Endometrium (tissue), 2 donors: ENCODE data around the gene CPEB3.

Source experiments
- FAIRE-seq: peaks from 2 replicates; lab custom pipeline; 2012; peaks lifted over from hg19 to GRCh38; lab: Jason Lieb, UNC
- donor health status: control.
- donor health status: control.

CPEB3 gene

DNA sequence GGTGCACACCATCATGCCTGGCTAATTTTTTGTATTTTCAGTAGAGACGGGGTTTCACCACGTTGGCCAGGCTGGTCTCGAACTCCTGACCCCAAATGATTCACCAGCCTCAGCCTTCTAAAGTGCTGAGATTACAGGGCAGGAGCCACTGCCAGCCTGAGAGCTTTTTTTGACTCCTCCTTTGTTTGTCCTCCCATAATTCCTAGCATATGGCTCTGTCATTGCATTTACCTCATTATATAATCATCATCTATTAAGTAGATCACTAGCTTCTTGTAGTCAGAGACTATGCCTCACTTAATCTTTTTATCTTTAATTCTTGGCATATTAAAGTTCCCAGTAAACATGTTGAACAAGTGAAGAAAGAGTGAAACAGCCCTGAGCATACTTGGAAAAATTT lies 82.1 kb downstream of the CPEB3 start:
- FAIRE-seq, result no peak

DNA sequence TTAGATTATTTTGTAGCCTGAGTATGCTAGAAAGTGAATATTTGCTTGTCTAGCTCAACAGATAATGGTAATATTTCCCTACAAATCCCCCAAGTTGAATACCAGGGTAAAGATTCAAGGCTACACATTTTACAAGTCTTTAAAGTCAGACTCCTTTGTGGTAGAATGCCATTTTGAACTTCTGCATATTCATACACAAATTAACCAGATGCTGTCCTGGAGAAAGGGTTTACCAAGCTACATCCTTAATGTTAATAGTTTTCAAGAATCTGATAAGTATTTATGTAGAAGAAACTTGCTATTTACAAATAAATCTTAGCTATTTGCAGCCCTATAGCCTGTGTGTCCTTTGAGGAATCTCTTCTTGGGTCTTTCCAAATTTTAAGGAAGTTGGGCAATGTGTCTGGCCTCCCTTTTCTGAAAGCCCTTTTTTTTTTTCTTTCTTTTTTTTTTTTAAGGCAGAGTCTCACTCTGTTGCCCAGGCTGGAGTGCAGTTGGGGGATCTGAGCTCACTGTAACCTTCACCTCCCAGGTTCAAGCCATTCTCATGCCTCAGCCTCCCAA lies 82.6 kb downstream of the CPEB3 start:
- FAIRE-seq, result no peak

DNA sequence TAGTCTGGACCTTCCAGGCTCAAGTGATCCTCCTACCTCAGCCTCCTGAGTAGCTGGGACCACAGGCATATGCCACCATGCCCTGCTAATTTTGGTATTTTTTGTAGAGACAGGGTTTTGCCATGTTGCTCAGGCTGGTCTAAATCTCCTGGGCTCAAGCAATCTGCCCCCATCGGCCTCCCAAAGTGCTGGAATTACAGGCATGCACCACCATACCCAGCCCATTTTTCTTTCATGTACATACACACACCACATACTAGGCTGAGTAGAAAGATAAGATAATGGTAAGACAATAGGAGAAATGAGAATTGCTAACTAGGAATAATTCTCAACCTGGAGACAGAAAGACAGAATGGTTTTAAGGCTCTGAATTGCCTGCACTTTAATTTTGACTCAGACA lies 83.8 kb downstream of the CPEB3 start:
- no peak for FAIRE-seq

GRCh38 chr10:92203919-92204623 lies 86.8 kb downstream of the CPEB3 start:
- no peak for FAIRE-seq

GRCh38 chr10:92202536-92202935 lies 88.3 kb downstream of the CPEB3 start:
- no peak for FAIRE-seq

DNA sequence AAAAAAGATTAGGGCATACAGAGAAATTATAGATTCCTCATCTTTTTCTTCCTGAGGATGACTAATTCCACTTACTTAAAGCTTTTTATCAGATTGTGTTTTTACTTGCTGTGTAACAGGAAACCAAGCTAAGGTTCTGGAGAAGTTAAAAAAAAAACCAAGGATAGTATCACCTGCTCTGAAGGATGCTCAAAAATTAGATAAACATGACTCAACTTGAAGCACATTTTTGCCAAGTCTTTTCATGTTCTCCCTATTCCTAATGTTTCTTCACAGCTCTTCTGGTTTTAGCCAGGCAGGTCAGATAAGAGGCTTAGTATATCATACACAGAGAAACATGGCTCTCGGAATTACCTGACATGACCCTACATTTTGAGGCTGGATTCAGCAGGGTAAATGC lies 90.3 kb downstream of the CPEB3 start:
- no peak for FAIRE-seq

DNA sequence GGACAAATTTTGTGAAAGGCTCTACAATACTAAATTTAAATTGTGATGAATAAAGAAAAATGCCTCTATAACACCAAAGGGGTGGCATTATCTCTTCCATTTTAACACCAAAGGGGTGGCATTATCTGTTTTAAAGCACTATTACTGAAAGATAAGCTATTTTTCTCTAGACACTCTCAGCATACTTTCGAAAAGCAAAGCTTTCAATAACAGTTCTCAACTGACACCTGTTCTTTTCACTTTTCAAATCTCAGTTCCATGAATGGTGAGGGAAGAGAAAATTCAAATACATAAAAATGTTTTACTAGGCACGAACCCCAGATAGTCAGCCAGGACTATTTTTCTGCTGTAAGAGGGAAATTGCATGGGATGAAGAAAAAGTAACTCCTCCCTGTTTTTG lies 103.8 kb downstream of the CPEB3 start:
- no peak for FAIRE-seq

DNA sequence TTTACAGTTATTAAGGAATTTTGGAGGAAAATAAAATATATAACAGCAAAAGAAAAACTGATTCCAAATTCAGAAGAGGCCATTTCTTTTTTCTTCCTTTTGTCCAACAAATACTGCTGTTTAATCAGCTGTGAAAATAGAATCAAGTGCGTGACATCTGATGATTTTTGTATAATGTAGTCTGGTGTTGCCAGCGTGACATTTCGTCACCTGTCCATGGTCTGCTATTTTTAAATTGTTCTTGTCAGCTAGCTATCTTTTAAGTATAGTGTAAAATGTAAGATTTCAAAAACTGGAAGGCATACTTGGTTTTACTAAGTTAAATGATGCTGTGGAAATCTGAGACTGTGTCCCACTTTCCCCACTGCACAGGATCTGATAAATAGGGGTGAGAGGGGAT lies 105.9 kb downstream of the CPEB3 start:
- FAIRE-seq, result no peak

DNA sequence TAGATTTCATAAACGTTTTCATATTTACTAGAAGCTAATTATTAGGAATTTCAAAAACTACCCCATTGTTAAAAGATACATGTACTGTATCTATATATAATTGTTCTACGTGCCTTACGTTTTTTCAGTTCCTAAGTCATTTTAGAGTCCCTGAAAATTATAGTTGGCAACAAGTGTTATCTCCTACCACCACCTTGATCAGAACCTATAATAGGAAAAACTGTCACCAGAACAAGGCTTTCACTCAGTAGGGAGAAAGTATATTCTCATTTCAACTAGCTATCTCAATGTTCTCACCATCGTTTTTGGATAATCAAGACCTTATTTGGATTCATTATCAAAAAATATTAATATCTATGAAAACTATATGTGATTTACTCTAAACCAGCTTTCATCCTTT lies 107.7 kb downstream of the CPEB3 start:
- FAIRE-seq, result peak; percentile 64

DNA sequence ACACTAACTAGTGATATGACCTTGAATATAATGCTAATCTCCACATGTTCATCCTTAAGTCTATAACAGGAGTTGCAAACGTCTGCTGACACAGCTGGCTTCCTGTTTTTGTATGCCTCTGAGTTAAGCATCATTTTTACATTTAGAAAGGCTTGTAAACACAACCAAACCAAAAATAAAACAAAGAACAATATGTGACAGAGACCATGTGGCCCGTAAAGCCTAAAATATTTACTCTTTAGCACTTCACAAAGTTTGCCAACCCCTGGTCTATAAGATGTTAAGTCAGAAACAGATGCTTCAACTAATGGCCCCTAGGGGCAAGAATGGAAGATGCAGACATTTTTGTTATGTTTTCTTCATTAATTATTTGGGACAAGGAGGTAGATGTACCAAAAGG lies 109.3 kb downstream of the CPEB3 start:
- peak; percentile 84 for FAIRE-seq

DNA sequence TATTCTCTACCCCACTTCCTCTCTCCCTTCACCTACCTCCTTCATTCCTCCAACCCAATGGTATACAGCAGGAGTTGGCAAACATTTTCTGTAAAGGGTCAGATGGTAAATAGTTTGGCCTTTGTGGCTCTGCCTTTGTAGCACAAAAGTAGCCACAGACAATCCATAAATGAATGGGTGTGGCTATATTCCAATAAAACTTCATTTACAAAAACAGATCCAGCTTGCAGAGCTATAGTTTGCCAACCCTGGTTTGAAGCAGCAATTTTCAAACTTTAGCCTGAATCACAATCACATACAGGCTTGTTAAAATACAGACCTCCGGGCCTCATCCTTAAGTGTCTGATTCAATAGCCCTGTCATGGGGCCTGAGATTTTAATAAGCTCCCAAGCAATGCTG lies 110.5 kb downstream of the CPEB3 start:
- no peak for FAIRE-seq

GRCh38 chr10:92177546-92177945 lies 113.3 kb downstream of the CPEB3 start:
- FAIRE-seq, result no peak

- no peak for FAIRE-seq
Measured at GRCh38 chr10:92175164-92175563, 115.7 kb downstream of the CPEB3 start.

DNA sequence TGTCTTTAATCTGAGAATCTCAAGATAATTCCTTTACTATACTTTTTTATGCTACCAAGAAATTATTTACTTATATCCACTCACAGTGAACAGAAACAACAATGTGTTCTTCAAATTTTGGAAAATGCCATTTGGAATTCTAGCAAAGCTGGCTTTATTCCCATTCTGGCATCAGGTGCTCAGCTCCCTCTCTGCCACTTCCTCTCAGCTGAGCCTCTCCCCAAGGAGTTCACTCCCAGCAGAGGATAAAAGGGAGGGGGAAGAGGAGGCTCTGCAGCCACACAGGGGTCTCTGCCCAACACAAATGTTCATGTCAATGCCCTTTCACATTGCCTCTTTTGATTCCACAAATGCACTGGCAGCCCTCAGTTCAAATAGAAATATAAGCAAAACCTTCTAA lies 116.9 kb downstream of the CPEB3 start:
- no peak for FAIRE-seq

- no peak for FAIRE-seq
Measured at GRCh38 chr10:92164036-92164696, 126.7 kb downstream of the CPEB3 start.

DNA sequence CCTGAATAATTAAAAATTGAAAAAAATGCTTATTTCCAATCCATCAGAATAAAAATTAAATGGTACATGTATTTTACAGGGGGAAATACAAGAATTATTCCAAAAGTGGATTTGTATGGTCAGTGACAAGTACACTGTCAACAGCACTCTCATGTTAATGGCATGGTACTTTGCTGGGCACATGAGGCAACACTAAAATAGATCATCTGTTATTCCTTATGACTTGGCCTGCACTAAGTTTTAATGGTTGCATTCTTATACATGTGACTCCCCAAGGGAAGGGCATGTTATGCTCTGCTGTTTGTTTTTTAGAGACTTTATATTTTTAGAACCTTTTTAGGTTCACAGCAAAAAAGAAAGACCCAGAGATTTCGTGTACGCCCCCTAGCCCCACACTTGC lies 128.3 kb downstream of the CPEB3 start:
- no peak for FAIRE-seq

DNA sequence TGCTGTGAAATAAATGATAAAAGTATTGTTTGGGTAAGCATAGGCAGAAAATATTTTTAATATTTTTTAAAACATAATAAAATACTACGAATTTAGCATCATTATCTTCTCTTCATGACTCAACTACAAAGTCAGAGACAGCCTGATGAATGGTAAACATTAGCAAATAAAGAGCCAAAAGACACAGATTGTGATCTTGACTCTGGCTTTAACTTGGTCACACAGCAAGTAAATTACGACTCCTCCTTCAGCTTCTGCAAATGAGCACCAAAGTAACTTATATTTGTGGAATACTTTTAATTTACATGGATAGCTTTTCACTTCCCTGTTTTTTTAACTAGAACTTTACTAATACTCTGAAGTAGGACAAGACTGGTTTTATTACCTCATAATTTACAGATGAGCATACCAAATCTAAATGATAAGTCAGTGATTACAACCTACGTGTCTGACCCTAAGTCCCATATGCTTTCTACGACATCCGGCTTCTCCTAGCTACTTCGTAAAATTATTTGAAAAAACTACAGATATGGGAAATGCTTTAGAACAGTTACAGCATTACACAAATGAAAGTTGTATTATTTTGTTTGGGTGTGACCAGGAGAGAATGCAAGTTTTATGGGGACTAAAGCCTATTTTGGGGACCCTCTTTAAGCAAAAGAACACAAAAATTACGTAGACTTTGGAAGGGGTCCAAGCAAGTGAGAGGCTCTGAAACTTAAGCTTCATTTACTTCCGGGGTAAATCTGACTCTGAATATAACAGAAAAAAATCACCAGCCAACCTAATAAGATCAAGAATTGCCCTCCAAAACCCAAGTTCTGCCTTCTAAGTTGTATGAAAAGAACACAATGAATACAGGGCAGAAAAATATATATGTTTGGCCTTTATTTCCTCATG lies 133.8 kb downstream of the CPEB3 start:
- FAIRE-seq, result no peak

- no peak for FAIRE-seq
Measured at GRCh38 chr10:92150823-92151222, 140.1 kb downstream of the CPEB3 start.

- no peak for FAIRE-seq
Measured at GRCh38 chr10:92149261-92149660, 141.6 kb downstream of the CPEB3 start.

GRCh38 chr10:92146781-92147180 lies 144.1 kb downstream of the CPEB3 start:
- no peak for FAIRE-seq

DNA sequence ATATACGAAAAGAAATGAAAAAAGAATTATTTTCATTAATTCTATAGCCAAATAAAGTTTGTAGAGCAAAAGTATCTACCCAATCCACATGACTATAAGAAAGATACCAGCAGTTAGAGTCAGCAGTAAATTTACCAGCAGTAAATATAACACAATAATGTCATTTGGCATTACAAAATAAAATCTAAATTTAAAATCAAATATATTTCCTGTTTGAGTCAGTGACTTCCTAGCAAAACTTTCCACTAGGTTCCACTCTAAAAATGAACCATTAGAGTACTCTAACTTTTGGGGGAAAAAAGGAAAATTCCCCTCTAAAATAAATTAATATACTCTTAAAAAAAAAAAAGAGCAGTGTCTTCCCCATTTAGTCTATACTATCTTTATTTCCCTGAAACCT lies 144.8 kb downstream of the CPEB3 start:
- no peak for FAIRE-seq

DNA sequence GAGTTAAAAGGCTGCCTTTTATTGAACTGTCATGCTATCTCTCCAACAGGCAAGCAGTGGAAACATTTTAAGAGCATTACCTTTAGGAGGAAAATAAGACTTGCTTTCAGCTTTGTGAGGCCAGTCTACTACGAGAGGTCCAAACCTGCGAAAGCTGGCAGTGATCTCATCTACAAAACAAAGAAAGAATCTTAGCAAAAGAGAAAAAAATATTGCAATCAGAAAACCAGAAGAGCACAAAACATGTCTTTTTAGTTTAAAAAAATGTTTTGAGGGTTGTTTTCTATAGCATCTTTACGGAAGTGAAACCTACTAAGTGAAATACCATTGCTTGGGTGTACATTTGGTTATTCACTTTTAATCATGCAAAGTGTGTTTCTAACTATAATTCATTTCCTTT lies 147.9 kb downstream of the CPEB3 start:
- no peak for FAIRE-seq

GRCh38 chr10:92142512-92142911 lies 148.4 kb downstream of the CPEB3 start:
- no peak for FAIRE-seq
